SK-N-SH (cell line): ENCODE data around the gene MALT1. TPM values are rescaled to one million over a fixed set of nuclear protein-coding genes. Genes with fewer than 3 reads are reported as not detected.

Source experiments
- CTCF ChIA-PET: fragments of 300-600, 350-600 bp; formaldehyde crosslinking; extraction: SDS; loops from one replicate; lab custom pipeline; 2021; lab: Yijun Ruan, JAX
- POLR2A ChIA-PET: fragments of 350-600 bp; sonication (Branson Sonifier 250); formaldehyde crosslinking; extraction: SDS; loops from one replicate; lab custom pipeline; 2020; ENCODE audit warnings: antibody characterized with exemption, inconsistent platforms; lab: Yijun Ruan, JAX
- DNase-seq: peaks from one replicate; pipeline ENCODE4 v3.0.0; 2012
- H2AFZ ChIP-seq: fragments of 200-600 bp; sonication (generic); 2 replicates; pipeline ENCODE4 v1.8.1; 2016; ENCODE audit warnings: antibody characterized with exemption, mild to moderate bottlenecking, low read depth
- H3F3A ChIP-seq: fragments of 200-600 bp; sonication (generic); replicated peaks from 2 replicates; pipeline ENCODE3; 2016; ENCODE audit warnings: antibody characterized with exemption, mild to moderate bottlenecking; ENCODE audit not compliant: insufficient read depth
- H3K27ac ChIP-seq, 2 experiments: fragments of 200-500 bp in 1 of 2; fragments of 200-600 bp in 1 of 2; sonication (Bioruptor generic) in 1 of 2; sonication (generic), shearing (Covaris generic) in 1 of 2; 2 replicates each; pipeline versions ENCODE4 v1.5.1 to v1.6.1; 2014 to 2016; ENCODE audit warnings: low read depth in 2 of 2, inconsistent platforms in 1 of 2, low read length in 1 of 2, mild to moderate bottlenecking in 1 of 2, mixed read lengths in 1 of 2
- H3K27me3 ChIP-seq: fragments of 200-600 bp; sonication (generic), shearing (Covaris generic); 2 replicates; pipeline ENCODE4 v1.6.1; 2016; ENCODE audit warnings: mixed run types; ENCODE audit not compliant: insufficient read depth
- H3K36me3 ChIP-seq, 2 experiments: fragments of 200-500 bp in 1 of 2; fragments of 200-600 bp in 1 of 2; sonication (Bioruptor generic) in 1 of 2; sonication (generic) in 1 of 2; replicated peaks in 1 of 2; 2 replicates each; pipeline versions ENCODE3 to v1.5.1; 2014 to 2016; ENCODE audit warnings: low read length in 1 of 2, mild to moderate bottlenecking in 1 of 2; ENCODE audit not compliant: insufficient read depth in 2 of 2, control insufficient read depth in 1 of 2
- H3K4me1 ChIP-seq, 2 experiments: fragments of 200-500 bp in 1 of 2; fragments of 200-600 bp in 1 of 2; sonication (Bioruptor generic) in 1 of 2; sonication (generic), shearing (Covaris generic) in 1 of 2; 2 replicates each; pipeline versions ENCODE4 v1.5.1 to v1.6.1; 2014 to 2016; ENCODE audit warnings: low read depth in 1 of 2, low read length in 1 of 2, mixed run types in 1 of 2; ENCODE audit not compliant: insufficient read depth in 2 of 2, control insufficient read depth in 1 of 2
- H3K4me2 ChIP-seq: fragments of 200-600 bp; sonication (generic), shearing (Covaris generic); 2 replicates; pipeline ENCODE4 v1.6.1; 2017; ENCODE audit warnings: mixed run types
- H3K4me3 ChIP-seq, 2 experiments: fragments of 200-500 bp in 1 of 2; fragments of 200-600 bp in 1 of 2; sonication (Bioruptor generic) in 1 of 2; sonication (generic), shearing (Covaris generic) in 1 of 2; 2 replicates each; pipeline versions ENCODE4 v1.5.1 to v1.8.1; 2014 to 2016; ENCODE audit warnings: low read depth in 2 of 2, inconsistent platforms in 1 of 2, low read length in 1 of 2, mild to moderate bottlenecking in 1 of 2, mixed read lengths in 1 of 2, moderate library complexity in 1 of 2
- H3K79me2 ChIP-seq: fragments of 200-600 bp; sonication (generic); 2 replicates; pipeline ENCODE4 v1.8.1; 2017; ENCODE audit warnings: mild to moderate bottlenecking; ENCODE audit not compliant: insufficient read depth
- H3K9ac ChIP-seq: fragments of 200-600 bp; sonication (generic); 2 replicates; pipeline ENCODE4 v1.6.1; 2017; ENCODE audit warnings: mixed run types
- H3K9me2 ChIP-seq: fragments of 200-600 bp; sonication (generic); 2 replicates; pipeline ENCODE4 v1.6.1; 2017; ENCODE audit warnings: mixed run types
- H3K9me3 ChIP-seq: fragments of 200-600 bp; sonication (generic); 2 replicates; pipeline ENCODE4 v1.6.1; 2017; ENCODE audit warnings: mixed run types, mild to moderate bottlenecking, moderate library complexity
- H4K20me1 ChIP-seq: fragments of 200-600 bp; sonication (generic); 2 replicates; pipeline ENCODE4 v1.6.1; 2017; ENCODE audit warnings: mild to moderate bottlenecking, mixed run types; ENCODE audit not compliant: insufficient read depth
- EZH2phosphoT487 ChIP-seq: fragments of 200-600 bp; sonication (generic); IDR thresholded peaks from 2 replicates; pipeline ENCODE4 v1.6.1; 2017; ENCODE audit warnings: low read depth, mixed run types, mild to moderate bottlenecking, antibody characterized with exemption, moderate library complexity, borderline replicate concordance
- FOSL2 ChIP-seq: IDR thresholded peaks from 2 replicates; pipeline ENCODE4 v1.4.0; 2012; ENCODE audit warnings: low read depth, mild to moderate bottlenecking, moderate library complexity, borderline replicate concordance
- FOXJ3 ChIP-seq: sonication (generic); formaldehyde crosslinking; IDR thresholded peaks from 2 replicates; pipeline ENCODE4 v1.5.1; 2020; ENCODE audit warnings: mild to moderate bottlenecking, missing genetic modification reagents
- GABPA ChIP-seq: IDR thresholded peaks from 2 replicates; pipeline ENCODE4 v1.4.0; 2012; ENCODE audit warnings: low read depth, mild to moderate bottlenecking
- IRF3 ChIP-seq: fragments of 150-350 bp; IDR thresholded peaks from 2 replicates; pipeline ENCODE4 v1.6.1; 2016; ENCODE audit warnings: mild to moderate bottlenecking, low read depth, low read length
- JUND ChIP-seq: IDR thresholded peaks from 2 replicates; pipeline ENCODE4 v1.4.0; 2012
- NFIC ChIP-seq: IDR thresholded peaks from 2 replicates; pipeline ENCODE4 v1.4.0; 2012; ENCODE audit warnings: borderline replicate concordance
- POLR2AphosphoS5 ChIP-seq: IDR thresholded peaks from 2 replicates; pipeline ENCODE4 v1.6.1; 2012; ENCODE audit warnings: low read depth, low read length
- RCOR1 ChIP-seq: fragments of 150-350 bp; IDR thresholded peaks from 2 replicates; pipeline ENCODE4 v1.6.1; 2017; ENCODE audit warnings: antibody characterized with exemption, low read length
- REST ChIP-seq: IDR thresholded peaks from 2 replicates; pipeline ENCODE4 v1.6.1; 2012; ENCODE audit warnings: mild to moderate bottlenecking, low read depth, low read length, moderate library complexity
- RFX5 ChIP-seq: IDR thresholded peaks from 2 replicates; pipeline ENCODE4 v1.6.1; 2012; ENCODE audit warnings: mild to moderate bottlenecking, improper control_type of control experiment, low read length
- TAF1 ChIP-seq: IDR thresholded peaks from 2 replicates; pipeline ENCODE4 v1.6.1; 2012; ENCODE audit warnings: low read depth, mild to moderate bottlenecking, low read length, moderate library complexity, borderline replicate concordance
- TEAD4 ChIP-seq: IDR thresholded peaks from 2 replicates; pipeline ENCODE4 v1.4.0; 2012; ENCODE audit warnings: mild to moderate bottlenecking, borderline replicate concordance; ENCODE audit not compliant: insufficient read depth
- USF1 ChIP-seq: IDR thresholded peaks from 2 replicates; pipeline ENCODE4 v1.4.0; 2012; ENCODE audit warnings: low read depth, borderline replicate concordance
- WGBS: methylation state at CpG from one replicate; pipeline ENCODE4 v1.1.6; 2017; ENCODE audit warnings: low lambda C conversion rate; 5-methylcytosine and 5-hydroxymethylcytosine counted together
- polyA plus RNA-seq, 3 experiments: library from polyadenylated mRNA; depleted of rRNA; stranded (reverse); fragments of >200 nt; gene quantifications; 2 replicates each; pipeline ENCODE4 v1.2.3, GENCODE V29; 2012
- TF ChIP-seq, protein P1 (sequence below): IDR thresholded peaks from 2 replicates; pipeline ENCODE4 v1.4.0; 2012; ENCODE audit warnings: low read depth, borderline replicate concordance

MALT1 gene
- polyA plus RNA-seq, 1 of the 3 experiments (the other 2 are of a cell fraction), result 6.6 TPM

DNA sequence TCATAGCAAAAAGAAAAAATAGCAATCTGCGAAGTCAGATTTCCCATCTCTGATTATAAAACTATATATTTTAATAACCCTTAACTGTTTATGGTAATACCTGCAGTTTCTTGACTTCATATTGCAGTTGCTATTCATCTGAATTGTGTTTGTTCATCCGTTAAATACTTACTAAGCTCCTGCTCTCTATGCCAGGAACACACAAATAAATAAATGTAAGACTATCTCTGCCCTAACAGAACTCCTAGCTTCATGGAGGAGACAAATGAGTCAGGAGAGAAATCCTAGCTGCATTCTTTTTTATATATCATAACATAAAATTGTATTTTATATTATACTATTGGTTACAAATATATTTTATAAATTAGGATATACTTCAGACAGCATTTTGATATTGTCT, 61.2 kb downstream of the MALT1 start:
- no peak for TF ChIP-seq FOSL2
- TF ChIP-seq JUND, result no peak
- no peak for TF ChIP-seq RCOR1
- TF ChIP-seq GABPA, result no peak
- TF ChIP-seq TEAD4, result no peak
- no peak for TF ChIP-seq IRF3
- no peak for TF ChIP-seq FOXJ3
- no peak for TF ChIP-seq USF1
- no peak for TF ChIP-seq EZH2phosphoT487
- no peak overlapping the region for H3K9ac ChIP-seq
- no peaks in the 10 kb centered on the region for H4K20me1 ChIP-seq
- H3K9me2 ChIP-seq, result no peaks in the 10 kb centered on the region
- DNase-seq, result no peak
- H3K36me3 ChIP-seq, result peaks cover 15 to 35% of the 10 kb centered on the region in 2 experiments
- no peak overlapping the region for H3K27ac ChIP-seq
- peaks cover 8% of the 10 kb centered on the region for H3F3A ChIP-seq
- WGBS, result 95% methylated on average over 2 of the region's 2 CpGs
- no peaks in the 10 kb centered on the region for H3K9me3 ChIP-seq
- H3K79me2 ChIP-seq, result no peaks in the 10 kb centered on the region; the same call in 1 of the 2 replicates
- H2AFZ ChIP-seq, result no peak overlapping the region
- peaks cover 0 to 2% of the 10 kb centered on the region in 2 experiments; a peak in 1 of 4 replicates for H3K4me1 ChIP-seq
- ChIA-PET CTCF (interaction anchor here (1.4 to 2.3 kb wide), 2 partner anchors 12 to 31 kb away, joined by 4 to 12 read pairs; no protein-coding TSS in a partner anchor), POLR2A (no interaction called here)
- no peak overlapping the region for H3K4me2 ChIP-seq
- no peak overlapping the region for H3K4me3 ChIP-seq
- H3K27me3 ChIP-seq, result no peaks in the 10 kb centered on the region

DNA sequence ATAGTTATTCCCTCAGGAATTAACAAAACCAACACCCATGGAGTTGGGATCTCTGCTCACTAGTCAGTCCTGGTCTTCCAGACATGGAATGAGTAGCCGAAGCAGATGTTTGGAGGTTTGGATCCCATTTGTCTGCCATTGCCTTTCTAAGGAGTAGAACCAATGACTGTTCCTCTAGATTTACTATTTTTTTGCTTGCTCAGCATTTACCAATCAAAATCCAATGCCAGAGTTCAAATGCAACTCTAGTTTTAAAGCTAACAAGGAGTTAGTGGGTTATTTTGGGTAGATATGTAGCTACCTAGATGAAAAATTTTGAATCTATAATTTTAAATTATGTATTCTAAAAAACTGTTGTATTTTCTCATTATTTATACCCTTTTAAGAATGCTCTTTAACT, 62.6 kb downstream of the MALT1 start:
- Histone ChIP-seq H3K79me2 (no peaks in the 10 kb centered on the region; the same call in 1 of the 2 replicates), H3K4me1 (no peaks in the 10 kb centered on the region), H3K36me3 (peaks cover 20 to 43% of the 10 kb centered on the region in 2 experiments), H3K27ac (no peak overlapping the region), H3K4me2 (no peak overlapping the region), H3K9me3 (no peaks in the 10 kb centered on the region), H3F3A (peaks cover 8% of the 10 kb centered on the region), H3K27me3 (no peaks in the 10 kb centered on the region), H2AFZ (no peak overlapping the region), H4K20me1 (no peaks in the 10 kb centered on the region), H3K9me2 (no peaks in the 10 kb centered on the region), H3K4me3 (no peak overlapping the region), H3K9ac (no peak overlapping the region)
- ChIA-PET CTCF (no interaction called here), POLR2A (no interaction called here)
- 100% methylated on average over 1 of the region's 1 CpG for WGBS
- DNase-seq, result no peak
- TF ChIP-seq NFIC, result no peak
- TF ChIP-seq FOXJ3, result no peak
- no peak for TF ChIP-seq TEAD4
- TF ChIP-seq USF1, result no peak
- no peak for TF ChIP-seq POLR2AphosphoS5
- TF ChIP-seq, protein P1, sequence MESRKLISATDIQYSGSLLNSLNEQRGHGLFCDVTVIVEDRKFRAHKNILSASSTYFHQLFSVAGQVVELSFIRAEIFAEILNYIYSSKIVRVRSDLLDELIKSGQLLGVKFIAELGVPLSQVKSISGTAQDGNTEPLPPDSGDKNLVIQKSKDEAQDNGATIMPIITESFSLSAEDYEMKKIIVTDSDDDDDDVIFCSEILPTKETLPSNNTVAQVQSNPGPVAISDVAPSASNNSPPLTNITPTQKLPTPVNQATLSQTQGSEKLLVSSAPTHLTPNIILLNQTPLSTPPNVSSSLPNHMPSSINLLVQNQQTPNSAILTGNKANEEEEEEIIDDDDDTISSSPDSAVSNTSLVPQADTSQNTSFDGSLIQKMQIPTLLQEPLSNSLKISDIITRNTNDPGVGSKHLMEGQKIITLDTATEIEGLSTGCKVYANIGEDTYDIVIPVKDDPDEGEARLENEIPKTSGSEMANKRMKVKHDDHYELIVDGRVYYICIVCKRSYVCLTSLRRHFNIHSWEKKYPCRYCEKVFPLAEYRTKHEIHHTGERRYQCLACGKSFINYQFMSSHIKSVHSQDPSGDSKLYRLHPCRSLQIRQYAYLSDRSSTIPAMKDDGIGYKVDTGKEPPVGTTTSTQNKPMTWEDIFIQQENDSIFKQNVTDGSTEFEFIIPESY, result no peak
- TF ChIP-seq TAF1, result no peak
- no peak for TF ChIP-seq RFX5
- TF ChIP-seq FOSL2, result no peak
- no peak for TF ChIP-seq EZH2phosphoT487
- TF ChIP-seq IRF3, result no peak
- no peak for TF ChIP-seq REST
